NCI-H2107 (cell line): ENCODE results near the gene AP4M1.

Experiments used
- DNase-seq: peaks from one replicate; lab custom pipeline; 2025; lab: John Stamatoyannopoulos, UW

The AP4M1 gene

DNA sequence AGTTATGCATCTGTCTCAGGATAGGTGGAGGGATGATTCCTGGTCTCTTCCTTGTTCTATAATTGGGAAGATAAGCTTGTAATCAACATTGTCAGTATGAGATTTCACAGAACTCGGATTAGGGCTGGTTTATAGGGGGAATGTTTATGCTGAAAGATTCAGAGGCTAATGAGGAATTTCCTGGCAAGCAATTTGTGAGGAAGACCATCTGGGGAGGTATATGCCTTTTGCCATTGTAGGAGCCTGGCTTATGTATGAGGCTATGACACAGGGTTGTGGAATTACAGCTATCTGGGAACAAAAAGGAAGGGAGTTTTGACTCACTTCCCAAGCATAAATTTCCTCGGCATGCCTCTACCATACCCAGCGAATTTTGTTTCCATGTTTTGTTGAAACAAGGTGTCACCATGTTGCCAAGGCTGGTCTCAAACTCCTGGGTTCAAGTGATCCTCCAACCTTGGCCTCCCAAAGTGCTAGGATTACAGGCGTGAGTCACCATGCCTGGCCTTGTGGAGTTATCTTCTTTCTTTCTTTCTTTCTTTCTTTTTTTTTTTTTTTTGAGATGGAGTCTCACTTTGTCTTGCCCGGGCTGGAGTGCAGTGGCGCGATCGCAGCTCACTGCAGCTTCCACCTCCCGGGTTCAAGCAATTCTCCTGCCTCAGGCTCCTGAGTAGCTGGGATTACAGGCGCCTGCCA, 14.2 kb upstream of the AP4M1 start:
- DNase-seq = no peak

DNA sequence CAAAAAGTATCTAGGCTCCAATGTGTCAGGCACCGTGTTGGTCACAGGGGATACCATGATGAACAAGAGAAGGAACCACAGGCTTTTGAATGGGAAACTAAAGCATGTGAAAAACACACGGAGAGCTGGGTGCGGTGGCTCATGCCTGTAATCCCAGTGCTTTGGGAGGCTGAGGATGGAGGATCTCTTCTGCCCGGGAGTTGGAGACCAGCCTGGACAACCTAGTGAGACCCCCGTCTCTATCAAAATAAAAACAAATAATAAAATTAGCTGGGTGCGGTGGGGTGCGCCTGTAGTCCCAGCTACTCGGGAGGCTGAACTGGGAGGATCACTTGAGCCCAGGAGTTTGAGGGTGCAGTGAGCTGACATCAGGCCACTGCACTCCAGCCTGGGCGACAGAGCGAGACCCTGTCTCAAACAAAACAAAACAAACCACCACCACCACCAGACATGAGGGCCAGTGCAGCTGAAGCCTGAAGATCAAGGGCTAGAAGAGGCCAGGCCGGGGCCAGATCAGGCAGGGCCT, 13.3 kb upstream of the AP4M1 start:
- no peak for DNase-seq

DNA sequence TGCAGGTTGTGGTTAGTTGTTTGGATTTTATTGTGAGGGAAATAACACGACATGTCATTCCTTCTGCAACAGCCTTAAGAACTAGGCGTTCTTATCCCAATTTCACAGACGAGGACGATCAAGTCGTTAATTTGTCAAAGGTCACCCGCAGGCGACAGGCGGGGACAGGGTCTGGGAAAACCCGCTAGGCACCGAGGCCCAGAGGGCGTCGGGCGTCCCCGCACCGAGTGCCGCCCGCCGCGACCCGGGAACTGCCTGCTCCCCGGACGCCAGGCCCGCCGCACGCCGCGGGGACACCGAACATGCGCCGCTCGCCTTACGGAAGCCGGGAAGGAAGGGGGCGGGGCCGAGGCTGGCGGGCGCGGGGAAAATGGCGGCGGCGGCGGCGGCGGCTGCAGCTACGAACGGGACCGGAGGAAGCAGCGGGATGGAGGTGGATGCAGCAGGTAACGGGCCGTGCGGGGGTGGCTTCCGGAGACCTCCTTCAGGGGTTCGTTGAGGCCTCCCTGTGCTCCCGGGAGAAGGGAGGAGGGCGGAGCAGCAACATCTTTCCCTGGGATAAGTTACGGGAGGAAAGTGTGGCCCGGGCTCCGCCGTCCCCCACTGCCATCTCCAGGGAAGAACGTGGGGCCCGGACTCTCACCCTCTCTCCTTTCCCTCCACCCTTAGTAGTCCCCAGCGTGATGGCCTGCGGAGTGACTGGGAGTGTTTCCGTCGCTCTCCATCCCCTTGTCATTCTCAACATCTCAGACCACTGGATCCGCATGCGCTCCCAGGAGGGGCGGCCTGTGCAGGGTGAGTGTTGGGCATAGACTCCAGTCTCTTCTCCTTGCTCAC, 12.6 kb upstream of the AP4M1 start, which contains the start of gene COPS6:
COPS6 (plus strand) TSS at position 349 of the 837 bp plus-strand sequence; CDS start at position 371, 22 bp downstream.
- DNase-seq = peak; percentile 80

DNA sequence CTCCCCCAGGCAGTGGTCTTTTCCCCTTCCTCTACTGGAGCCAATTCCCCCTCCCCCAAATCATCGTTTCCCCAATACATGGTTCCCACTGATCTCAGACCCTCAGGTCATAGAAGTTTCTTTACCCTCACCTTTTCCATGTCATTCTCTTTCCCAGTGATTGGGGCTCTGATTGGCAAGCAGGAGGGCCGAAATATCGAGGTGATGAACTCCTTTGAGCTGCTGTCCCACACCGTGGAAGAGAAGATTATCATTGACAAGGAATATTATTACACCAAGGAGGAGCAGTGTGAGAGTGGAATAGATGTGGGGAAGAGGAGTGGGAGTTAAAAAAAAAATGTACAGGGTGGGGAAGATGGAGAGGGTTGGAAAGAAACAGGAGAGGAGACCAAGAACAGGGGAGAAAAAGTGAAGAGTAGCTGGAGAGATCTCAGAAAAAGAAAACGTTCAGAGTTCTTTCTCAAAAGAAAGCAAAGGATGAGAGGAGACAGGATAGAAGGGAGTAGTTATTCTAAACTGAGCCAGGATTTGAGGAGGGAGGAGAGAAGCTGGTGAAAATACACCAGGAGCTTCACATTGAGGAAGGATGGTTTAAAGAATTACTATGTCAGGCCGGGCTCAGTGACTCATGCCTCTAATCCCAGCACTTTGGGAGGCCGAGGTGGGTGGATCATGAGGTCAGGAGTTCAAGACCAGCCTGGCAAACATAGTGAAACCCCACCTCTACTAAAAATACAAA, 11.8 kb upstream of the AP4M1 start:
- DNase-seq = no peak

DNA sequence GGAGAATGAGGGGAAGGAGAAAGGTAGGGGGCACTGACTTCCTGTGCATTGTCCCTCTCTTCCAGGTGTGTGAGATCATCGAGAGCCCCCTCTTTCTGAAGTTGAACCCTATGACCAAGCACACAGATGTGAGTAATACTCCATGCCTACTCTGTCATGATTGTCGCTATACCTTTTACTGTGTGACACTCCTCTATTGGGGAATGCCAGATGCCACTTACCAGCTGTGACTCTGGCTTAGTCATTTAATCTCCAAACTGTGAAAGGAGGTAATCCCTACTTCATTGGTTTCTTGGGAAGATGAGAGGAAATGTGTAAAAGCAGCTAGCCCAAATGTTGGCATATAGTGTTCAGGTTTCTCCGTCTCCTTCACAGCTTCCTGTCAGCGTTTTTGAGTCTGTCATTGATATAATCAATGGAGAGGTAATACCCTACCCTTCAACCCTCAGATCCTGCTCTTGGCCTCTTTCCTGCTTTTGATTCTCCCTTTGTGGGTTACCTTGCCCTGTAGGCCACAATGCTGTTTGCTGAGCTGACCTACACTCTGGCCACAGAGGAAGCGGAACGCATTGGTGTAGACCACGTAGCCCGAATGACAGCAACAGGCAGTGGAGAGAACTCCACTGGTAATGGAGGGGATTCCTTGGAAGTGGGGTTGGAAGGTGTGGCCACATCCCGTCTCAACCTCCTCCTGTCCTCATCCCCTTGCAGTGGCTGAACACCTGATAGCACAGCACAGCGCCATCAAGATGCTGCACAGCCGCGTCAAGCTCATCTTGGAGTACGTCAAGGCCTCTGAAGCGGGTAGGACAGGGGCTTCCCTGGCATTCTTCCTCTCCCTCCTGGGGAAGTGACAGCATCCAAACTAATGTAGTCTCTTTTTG, 10.7 kb upstream of the AP4M1 start:
- no peak for DNase-seq

DNA sequence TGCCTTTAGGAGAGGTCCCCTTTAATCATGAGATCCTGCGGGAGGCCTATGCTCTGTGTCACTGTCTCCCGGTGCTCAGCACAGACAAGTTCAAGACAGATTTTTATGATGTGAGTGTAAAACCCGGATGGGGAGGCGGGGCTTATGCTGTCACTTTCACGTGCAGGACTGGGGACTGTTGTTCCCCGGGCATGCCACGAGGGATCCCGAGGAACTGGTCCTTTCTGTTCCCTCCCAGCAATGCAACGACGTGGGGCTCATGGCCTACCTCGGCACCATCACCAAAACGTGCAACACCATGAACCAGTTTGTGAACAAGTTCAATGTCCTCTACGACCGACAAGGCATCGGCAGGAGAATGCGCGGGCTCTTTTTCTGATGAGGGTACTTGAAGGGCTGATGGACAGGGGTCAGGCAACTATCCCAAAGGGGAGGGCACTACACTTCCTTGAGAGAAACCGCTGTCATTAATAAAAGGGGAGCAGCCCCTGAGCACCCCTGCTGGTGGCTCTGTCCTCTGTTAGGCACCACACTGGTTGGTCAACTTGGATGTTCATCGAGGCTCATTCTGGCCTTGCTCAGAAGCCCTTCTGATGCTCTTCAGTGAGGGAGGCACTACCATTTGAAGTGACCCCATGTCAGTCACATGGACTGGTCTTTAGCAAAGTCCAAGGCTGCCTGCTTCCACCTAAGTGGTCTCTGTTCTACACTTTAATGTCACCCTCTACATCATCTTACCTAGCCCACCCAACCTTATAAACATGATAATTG, 9.8 kb upstream of the AP4M1 start:
- no peak for DNase-seq

DNA sequence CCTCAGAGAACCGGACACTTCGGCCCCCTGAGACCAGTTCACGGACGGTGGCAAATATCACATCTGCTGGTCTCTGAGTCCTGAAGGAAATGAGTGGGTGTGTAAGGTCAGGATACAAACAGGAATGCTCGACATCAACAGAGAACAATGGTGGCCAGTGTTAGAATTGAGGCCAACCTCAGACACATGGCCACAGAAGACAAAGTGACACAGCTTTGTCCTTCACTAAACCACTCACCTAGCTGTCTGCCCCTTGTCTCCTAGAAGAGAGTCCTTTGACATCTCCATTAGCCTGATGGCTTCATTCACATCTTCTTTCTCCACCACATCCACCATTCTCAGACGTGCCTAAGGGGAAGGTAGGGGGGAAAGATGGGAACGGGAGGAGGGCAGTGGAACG, 8.4 kb upstream of the AP4M1 start:
- DNase-seq = no peak

DNA sequence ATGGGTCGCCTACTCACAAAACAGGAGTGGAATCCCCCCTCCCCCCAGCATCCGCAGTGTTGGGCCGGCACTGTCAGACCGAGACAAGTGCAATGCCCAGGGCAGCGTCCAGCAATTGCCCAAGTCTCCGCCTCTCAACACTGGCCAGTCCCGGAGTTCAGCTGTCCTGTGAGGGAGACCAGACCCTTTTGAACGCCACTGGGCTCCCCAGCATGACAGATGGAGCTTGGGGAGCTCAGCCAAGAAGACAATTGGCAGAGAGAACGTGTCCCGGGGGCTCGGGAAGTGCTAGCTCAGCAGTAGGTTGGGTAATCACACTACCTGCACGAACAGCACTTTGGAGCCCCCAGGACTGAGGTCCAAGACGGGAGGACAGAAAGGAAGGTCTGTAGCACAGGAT, 7.9 kb upstream of the AP4M1 start:
- DNase-seq = no peak

DNA sequence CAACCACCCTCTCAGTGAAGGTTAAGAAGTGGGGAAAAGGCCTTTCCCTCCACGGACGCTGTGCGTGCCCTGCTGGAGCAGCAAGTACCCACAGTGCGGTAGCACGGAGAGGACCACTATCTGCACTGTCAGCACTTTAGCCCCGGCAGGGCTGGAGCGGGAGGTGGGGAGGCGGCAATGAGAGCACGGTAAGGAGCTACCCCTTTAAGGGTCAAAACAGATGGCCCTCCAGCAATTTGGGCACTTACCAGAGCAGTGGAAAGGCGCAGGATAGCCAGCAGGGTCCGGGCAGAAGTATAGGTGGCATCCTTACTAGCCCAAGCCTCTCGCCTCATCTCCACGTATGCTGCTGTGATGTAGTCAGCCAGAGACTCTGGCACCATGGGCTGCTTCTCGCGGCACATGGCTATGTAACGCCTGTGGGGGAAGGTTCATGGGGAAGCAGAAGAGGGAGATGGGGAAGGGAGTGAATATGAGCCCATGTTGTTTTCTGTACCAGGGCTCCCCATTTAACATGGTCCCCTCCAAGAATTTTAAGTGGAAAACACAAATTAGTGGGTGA, 7.4 kb upstream of the AP4M1 start:
- no peak for DNase-seq

DNA sequence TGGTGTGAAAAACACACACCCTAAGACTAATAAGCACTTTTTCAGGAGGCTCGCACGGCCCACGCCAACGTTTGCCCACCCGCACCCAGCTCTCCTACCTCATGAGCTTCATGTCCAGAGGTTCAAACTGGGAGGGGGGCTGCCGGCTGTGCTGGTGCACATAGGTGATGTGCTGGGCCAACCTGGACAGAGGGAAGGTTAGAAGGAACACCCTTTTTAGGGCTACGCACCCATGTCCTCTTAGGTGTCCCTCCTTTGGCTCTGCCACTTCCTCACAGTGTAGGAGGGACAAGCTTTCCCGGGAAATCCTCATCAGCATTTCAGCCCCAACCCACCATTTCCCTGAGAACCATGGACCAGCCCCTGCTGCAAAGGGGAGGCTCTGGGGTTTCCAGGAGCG, 6.2 kb upstream of the AP4M1 start:
- DNase-seq = no peak

DNA sequence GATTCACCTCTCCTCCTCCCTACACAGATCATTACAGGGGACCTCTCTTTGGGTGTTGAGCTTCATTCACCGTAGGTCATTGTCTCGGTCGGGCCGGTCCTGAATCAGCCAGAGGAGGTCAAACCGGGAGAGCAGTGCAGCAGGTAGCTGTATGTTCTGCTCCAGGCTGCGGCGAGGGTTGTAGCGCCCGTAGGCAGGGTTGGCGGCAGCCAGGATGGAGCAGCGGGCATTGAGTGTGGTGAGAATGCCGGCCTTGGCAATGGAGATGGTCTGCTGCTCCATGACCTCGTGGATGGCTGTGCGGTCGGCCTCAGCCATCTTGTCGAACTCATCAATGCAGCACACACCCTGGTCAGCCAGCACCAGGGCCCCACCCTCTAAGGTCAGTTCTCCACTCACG, 5.7 kb upstream of the AP4M1 start:
- DNase-seq = no peak

DNA sequence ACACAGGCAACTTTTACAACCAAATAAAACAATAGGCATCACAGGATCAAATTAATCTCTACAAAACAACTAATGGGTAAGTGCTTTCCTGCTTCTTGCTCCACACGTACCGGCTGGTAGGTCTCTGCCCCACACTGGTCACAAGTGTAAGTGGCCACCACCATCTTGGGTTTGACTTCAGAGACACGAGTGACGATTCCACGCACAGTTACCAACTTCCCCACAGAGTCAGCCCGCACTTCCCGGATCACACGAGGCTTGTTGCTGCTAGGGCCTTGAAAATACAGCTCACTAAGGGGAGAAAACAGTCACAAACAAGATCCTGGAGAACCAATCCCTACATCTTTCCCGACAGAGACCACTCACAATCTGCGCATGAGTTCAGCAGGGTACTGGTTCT, 2.5 kb upstream of the AP4M1 start:
- no peak for DNase-seq

DNA sequence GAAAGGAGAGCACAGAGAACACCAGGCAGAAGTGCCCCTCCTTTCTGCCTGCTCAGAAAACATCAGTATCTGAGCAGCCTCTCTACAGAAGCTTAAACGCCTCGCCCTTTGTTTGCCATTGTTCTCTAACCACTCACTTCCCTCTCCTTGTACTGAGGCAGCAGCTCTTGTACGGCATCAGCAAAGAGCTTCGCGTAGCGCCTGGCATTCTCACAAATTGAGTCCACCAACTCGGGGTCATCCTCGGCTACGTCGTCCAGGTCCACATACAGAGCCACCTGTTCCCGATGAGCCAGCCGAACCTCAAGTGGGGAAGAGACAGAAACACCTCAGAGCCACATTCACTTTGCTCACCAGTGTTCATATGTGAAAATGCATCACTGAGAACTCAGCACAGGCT, 2.0 kb upstream of the AP4M1 start:
- no peak for DNase-seq

DNA sequence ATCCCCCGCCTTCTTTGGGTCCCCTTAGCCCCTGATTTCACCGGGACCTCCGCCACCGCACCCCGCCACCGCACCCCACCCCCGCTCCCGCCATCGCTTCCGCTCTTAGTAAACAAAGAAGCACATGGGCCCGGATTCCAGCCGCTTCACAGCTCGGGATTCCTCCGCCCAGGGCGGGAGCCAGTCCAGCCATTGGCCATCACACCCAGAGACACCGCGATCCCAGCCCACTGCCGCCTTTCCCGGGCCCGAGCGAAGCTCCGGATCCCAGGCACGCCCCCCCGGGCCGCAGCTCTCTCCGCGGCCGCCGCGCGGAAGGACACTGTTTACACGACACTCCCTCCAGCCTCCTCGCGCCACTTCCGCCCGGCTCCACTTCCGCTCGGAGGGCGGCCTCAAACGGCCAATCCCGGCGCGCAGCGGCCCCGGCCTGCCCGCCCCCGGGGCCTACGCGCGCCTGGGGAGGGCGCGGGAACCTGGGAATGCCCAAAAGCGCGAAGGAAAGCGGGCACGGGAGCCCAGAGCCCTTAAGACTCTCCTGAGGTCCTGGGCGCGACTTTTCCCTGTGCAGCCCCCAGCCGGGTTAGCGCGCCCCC, 925 bp upstream of the AP4M1 start:
- peak; percentile 94 for DNase-seq

DNA sequence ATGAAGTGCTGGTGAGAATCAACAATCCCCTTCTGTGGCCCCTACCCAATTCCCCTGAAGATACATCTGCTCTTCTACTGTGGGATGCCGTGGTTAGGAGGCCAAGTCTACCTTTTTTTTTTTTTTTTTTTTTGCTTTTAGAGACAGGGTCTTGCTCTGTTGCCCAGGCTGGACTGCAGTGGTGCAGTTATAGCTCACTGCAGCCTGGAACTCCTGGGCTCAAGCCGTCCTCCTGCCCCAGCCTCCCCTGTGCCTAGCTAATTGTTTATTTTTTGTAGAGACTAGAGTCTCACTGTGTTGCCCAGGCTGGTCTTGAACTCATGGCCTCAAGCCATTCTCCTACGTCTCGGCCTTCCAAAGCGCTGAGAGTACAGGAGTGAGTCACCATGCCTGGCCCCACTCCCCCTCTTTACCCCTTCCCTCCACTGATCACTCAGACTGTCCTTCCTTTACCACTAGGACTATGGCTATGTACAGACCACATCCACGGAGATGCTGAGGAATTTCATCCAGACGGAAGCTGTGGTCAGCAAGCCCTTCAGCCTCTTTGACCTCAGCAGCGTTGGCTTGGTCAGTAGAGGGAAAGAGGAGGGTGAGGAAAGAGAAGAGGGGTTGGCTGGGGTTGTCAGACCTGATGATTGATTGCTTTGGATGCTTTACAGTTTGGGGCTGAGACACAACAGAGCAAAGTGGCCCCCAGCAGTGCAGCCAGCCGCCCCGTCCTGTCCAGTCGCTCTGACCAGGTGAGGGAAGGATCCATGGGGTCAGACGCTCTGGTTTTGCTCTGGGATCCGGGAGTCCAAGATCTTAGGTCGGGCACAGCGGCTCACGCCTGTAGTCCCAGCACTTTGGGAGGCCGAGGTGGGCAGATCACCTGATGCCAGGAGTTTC, 1.8 kb downstream of the AP4M1 start:
- no peak for DNase-seq

DNA sequence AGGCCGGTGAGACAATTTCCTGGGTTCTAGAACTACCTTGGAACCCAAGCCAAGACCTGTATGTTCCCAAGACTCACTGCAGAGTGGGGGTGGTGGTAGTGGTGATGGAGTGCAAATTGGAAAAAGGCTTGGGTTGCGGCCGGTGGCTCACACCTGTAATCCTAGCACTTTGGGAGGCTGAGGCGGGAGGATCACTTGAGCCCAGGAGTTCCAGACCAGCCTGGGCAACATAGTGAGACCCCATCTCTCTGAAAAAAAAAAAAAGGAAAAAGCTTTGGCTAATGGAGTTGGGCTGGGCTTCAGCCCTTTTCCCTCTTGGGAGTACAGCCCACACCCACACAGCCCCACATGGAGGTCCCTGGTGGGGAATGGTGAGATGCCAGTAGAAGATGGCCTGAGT, 4.1 kb downstream of the AP4M1 start:
- no peak for DNase-seq

DNA sequence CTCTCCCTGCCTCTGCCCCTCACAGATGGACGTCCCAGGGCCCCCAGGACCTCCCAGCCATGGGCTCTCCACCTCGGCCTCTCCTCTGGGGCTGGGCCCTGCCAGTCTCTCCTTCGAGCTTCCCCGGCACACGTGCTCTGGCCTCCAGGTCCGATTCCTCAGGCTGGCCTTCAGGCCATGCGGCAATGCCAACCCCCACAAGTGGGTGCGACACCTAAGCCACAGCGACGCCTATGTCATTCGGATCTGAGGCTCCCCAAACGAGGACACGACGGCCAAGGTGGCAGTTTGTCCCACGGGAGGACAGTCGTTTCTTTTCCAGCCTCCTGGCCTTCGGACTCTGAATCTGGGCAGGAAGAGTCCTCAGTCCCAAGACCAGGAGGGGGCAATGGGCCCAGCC, 5.2 kb downstream of the AP4M1 start:
- DNase-seq = no peak

DNA sequence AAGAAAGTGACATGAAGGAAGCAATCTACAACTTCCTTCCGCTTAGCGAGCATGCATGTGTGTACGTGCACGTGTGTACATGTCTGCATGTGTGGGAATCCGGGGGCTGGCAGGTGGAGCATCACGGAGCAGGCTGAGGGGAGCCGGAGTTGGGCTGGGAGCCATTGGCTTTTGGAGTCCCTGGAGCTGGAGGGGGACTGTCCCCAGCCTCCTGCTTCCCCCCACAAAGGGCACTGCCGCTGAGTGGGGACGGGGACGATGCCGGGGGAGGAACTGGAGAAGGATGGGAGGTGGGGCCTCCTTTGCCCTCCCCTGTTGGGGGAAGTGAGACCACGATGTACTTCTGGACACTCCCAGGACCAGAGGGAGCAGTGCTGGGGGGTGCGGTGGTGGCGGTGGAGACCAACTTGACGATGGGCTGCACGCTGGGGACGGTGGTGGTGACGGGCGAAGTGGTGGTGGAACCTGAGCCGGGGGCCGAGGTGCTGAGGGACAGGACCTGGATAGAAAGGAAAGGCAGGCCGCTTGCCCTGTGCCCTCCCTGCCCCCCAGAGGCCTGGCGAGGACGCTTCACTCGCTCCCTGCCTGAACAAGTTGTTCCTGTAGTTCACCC, 5.8 kb downstream of the AP4M1 start:
- no peak for DNase-seq

DNA sequence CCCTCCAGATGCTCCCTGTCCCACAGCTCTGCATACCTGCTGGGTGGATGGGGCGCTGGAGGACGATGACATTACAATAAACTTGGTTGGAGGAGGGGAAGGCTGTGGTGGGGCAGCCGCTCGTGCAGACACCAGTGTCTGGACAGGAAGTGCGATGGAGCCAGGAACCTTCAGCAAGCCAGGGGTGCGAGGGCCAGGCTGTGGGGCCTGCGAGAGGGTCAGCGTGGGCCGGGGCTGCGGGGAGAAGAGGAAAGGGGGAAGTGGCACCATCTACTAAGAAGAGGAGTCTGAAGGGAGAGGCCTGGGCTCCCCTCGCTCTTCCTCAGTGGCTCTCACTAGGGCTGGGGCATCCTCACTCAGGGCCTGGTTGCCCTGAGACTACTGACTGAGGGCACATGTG, 6.4 kb downstream of the AP4M1 start:
- DNase-seq = no peak
